Neural crest cell (in vitro differentiated cells): Measurements from ENCODE around the gene DPH2. TPM values are rescaled to one million over a fixed set of nuclear protein-coding genes. Genes with fewer than 3 reads are reported as not detected.

Experiments
- DNase-seq: peaks from one replicate; pipeline ENCODE4 v3.0.0; 2021; ENCODE audit warnings: low read depth, mixed read lengths, low spot score
- H3K27ac Mint-ChIP-seq: one replicate; pipeline ENCODE4 v1.8.0; 2021; ENCODE audit warnings: mild to moderate bottlenecking, mixed read lengths; ENCODE audit not compliant: unreplicated experiment
- H3K27me3 Mint-ChIP-seq: 2 replicates; pipeline ENCODE4 v1.8.0; 2021; ENCODE audit warnings: low read depth, mild to moderate bottlenecking, mixed read lengths
- H3K36me3 Mint-ChIP-seq: 2 replicates; pipeline ENCODE4 v1.8.0; 2021; ENCODE audit warnings: low read depth, mild to moderate bottlenecking, mixed read lengths
- H3K4me1 Mint-ChIP-seq: 2 replicates; pipeline ENCODE4 v1.8.0; 2021; ENCODE audit warnings: mixed read lengths
- H3K4me3 Mint-ChIP-seq: one replicate; pipeline ENCODE4 v1.8.0; 2021; ENCODE audit warnings: mild to moderate bottlenecking, mixed read lengths
- H3K9me3 Mint-ChIP-seq: 2 replicates; pipeline ENCODE4 v1.8.0; 2021; ENCODE audit warnings: mixed read lengths
- CTCF ChIP-seq: fragments of 200-600 bp; sonication (generic); conservative IDR thresholded peaks from 2 replicates; pipeline ENCODE4 v1.5.0; 2021; ENCODE audit warnings: antibody characterized with exemption, mild to moderate bottlenecking
- total RNA-seq: library from RNA; stranded (reverse); gene quantifications from 2 replicates; pipeline ENCODE4 v1.2.1, GENCODE V29; 2021

Gene DPH2
- total RNA-seq, 1 donor from 2014 or later, result 34.4 TPM

GRCh38 chr1:43963006-43963405 is 6.8 kb upstream of the DPH2 start:
- H3K9me3 Mint-ChIP-seq, result no peaks in the 10 kb centered on the region
- H3K36me3 Mint-ChIP-seq, result peaks cover 5% of the 10 kb centered on the region
- no peak for TF ChIP-seq CTCF
- no peaks in the 10 kb centered on the region for H3K27me3 Mint-ChIP-seq
- H3K4me1 Mint-ChIP-seq, result no peaks in the 10 kb centered on the region
- no peak overlapping the region for H3K27ac Mint-ChIP-seq
- no peak overlapping the region for H3K4me3 Mint-ChIP-seq
- DNase-seq, result no peak

- Mint-ChIP-seq H3K27me3 (no peaks in the 10 kb centered on the region), H3K9me3 (no peaks in the 10 kb centered on the region), H3K36me3 (peaks cover 3% of the 10 kb centered on the region), H3K27ac (no peak overlapping the region), H3K4me1 (no peaks in the 10 kb centered on the region), H3K4me3 (no peak overlapping the region)
- no peak for DNase-seq
- no peak for TF ChIP-seq CTCF
Observed at GRCh38 chr1:43963890-43964289, 5.9 kb upstream of the DPH2 start.

GRCh38 chr1:43965316-43965715 is 4.5 kb upstream of the DPH2 start:
- H3K27ac Mint-ChIP-seq, result no peak overlapping the region
- H3K27me3 Mint-ChIP-seq, result no peaks in the 10 kb centered on the region
- H3K4me1 Mint-ChIP-seq, result peaks cover 11% of the 10 kb centered on the region
- DNase-seq, result no peak
- no peak for TF ChIP-seq CTCF
- H3K9me3 Mint-ChIP-seq, result no peaks in the 10 kb centered on the region
- H3K36me3 Mint-ChIP-seq, result no peaks in the 10 kb centered on the region
- no peak overlapping the region for H3K4me3 Mint-ChIP-seq

GRCh38 chr1:43968348-43968948 is 1.4 kb upstream of the DPH2 start:
- no peak for TF ChIP-seq CTCF
- H3K36me3 Mint-ChIP-seq, result no peaks in the 10 kb centered on the region
- no peaks in the 10 kb centered on the region for H3K27me3 Mint-ChIP-seq
- H3K27ac Mint-ChIP-seq, result no peak overlapping the region
- peak overlapping the region; percentile 58 for H3K4me3 Mint-ChIP-seq
- H3K9me3 Mint-ChIP-seq, result no peaks in the 10 kb centered on the region
- peaks cover 19% of the 10 kb centered on the region for H3K4me1 Mint-ChIP-seq
- peak; percentile 57 for DNase-seq

- Mint-ChIP-seq H3K27ac (no peak overlapping the region), H3K36me3 (no peaks in the 10 kb centered on the region), H3K4me3 (peak overlapping the region; percentile 98), H3K4me1 (peaks cover 27% of the 10 kb centered on the region), H3K27me3 (no peaks in the 10 kb centered on the region), H3K9me3 (no peaks in the 10 kb centered on the region)
- DNase-seq, result no peak
- no peak for TF ChIP-seq CTCF
Observed at GRCh38 chr1:43969416-43969745, 429 bp upstream of the DPH2 start.
